ENCODE results near the gene OTUD7B. TPM values are rescaled to one million over a fixed set of nuclear protein-coding genes. Genes with fewer than 3 reads are reported as not detected.

Gene OTUD7B
- total RNA-seq, 1 donor from 2014 or later: 31.6 TPM

DNA sequence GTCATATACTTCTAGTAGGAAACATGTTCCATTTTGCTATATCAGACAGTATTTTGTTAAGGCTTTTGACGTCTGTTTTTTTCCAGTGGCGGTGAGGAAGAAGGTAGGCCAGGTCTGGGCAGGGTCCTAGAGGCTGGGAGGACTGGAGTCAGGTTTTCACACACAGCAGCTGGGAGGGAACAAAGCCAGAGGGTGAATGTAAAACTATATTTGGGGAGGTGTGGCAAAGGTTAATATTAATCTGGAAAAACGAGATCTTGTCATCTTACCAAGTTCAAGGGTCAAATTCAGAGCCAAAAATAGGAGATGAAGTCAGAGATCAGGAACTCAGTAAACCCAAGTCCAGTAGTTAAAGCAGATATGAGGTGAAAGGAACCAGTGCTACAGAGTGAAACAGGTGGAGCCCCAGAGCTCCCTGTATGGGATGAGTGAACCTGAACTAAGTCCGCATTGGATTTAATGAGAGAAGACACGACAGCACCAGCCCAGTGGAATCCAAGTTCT, 10.7 kb upstream of the OTUD7B start:
- H3K27ac Mint-ChIP-seq: peak overlapping the region; percentile 86

DNA sequence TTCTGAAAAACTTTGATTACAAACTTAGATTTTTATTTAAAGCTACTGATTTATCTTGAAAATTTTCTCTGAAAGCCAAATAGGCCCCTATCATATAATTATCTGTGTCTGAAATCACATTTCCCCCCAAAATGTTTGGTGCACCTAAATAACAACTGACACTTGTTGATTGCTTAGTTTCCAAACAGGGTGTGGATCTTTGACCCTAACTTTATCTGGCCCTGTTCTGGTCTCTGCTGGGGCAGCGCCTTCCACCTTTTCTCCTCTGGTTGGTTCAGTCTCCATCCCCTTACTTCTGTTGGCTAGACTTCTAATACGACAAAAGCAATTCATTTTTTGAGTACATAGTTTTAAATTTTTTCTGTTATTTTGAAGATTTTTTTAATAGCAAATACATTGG, 10.2 kb upstream of the OTUD7B start:
- H3K4me3 Mint-ChIP-seq: no peak overlapping the region
- no peak for TF ChIP-seq CTCF (conservative IDR thresholded peaks at IDR 0.05)
- no peaks in the 10 kb centered on the region for H3K36me3 Mint-ChIP-seq
- H3K4me1 Mint-ChIP-seq (ENCODE audit: unreplicated experiment): peaks cover 27% of the 10 kb centered on the region
- no peaks in the 10 kb centered on the region for H3K27me3 Mint-ChIP-seq
- H3K27ac Mint-ChIP-seq: peak overlapping the region; percentile 86
- DNase-seq (ENCODE audit: extremely low spot score, unreplicated experiment): no peak
- no peaks in the 10 kb centered on the region for H3K9me3 Mint-ChIP-seq

More for the DNA sequence above, 10.7 kb upstream of the OTUD7B start:
- peaks cover 23% of the 10 kb centered on the region for H3K4me1 Mint-ChIP-seq (ENCODE audit: unreplicated experiment)
- no peaks in the 10 kb centered on the region for H3K27me3 Mint-ChIP-seq
- TF ChIP-seq CTCF (conservative IDR thresholded peaks at IDR 0.05): no peak
- peak overlapping the region; percentile 29 for H3K4me3 Mint-ChIP-seq
- H3K36me3 Mint-ChIP-seq: no peaks in the 10 kb centered on the region
- H3K9me3 Mint-ChIP-seq: no peaks in the 10 kb centered on the region
- no peak for DNase-seq (ENCODE audit: extremely low spot score, unreplicated experiment)

GRCh38 chr1:150018165-150018564, 7.6 kb upstream of the OTUD7B start:
- no peaks in the 10 kb centered on the region for H3K36me3 Mint-ChIP-seq
- H3K27ac Mint-ChIP-seq: peak overlapping the region; percentile 92
- H3K4me3 Mint-ChIP-seq: no peak overlapping the region
- H3K4me1 Mint-ChIP-seq (ENCODE audit: unreplicated experiment): peaks cover 31% of the 10 kb centered on the region
- TF ChIP-seq CTCF (conservative IDR thresholded peaks at IDR 0.05): no peak
- no peaks in the 10 kb centered on the region for H3K9me3 Mint-ChIP-seq
- H3K27me3 Mint-ChIP-seq: no peaks in the 10 kb centered on the region
- DNase-seq (ENCODE audit: extremely low spot score, unreplicated experiment): no peak

DNA sequence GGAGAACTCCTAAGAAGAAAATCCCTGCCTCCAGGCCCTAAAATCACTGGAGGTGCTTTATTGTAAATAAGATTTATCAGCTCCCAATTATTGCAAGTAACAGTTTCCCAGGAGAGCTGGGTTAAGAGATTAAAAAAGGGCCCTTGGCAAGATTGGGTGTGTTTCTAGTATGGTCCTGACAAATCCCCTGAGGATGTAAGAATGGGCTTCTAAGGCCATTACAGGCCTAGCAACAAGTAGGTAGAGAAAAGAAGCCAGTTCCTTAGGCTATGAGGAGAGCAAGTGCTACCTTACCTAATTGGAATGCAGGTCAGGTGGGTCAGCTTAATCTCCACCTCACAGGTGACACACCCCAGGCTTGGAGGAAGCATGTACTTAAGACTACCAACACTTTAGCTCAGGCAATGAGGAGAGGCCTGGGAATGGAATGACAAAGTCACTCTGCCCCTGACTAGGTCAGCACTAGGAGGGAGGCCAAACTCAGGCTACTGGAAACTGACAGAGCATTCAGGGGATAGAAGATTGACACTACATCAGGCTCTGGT, 6.8 kb upstream of the OTUD7B start:
- H3K9me3 Mint-ChIP-seq: no peaks in the 10 kb centered on the region
- no peak for TF ChIP-seq CTCF (conservative IDR thresholded peaks at IDR 0.05)
- H3K4me3 Mint-ChIP-seq: peak overlapping the region; percentile 44
- peak overlapping the region; percentile 92 for H3K27ac Mint-ChIP-seq
- DNase-seq (ENCODE audit: extremely low spot score, unreplicated experiment): no peak
- no peaks in the 10 kb centered on the region for H3K36me3 Mint-ChIP-seq
- peaks cover 29% of the 10 kb centered on the region for H3K4me1 Mint-ChIP-seq (ENCODE audit: unreplicated experiment)
- no peaks in the 10 kb centered on the region for H3K27me3 Mint-ChIP-seq

DNA sequence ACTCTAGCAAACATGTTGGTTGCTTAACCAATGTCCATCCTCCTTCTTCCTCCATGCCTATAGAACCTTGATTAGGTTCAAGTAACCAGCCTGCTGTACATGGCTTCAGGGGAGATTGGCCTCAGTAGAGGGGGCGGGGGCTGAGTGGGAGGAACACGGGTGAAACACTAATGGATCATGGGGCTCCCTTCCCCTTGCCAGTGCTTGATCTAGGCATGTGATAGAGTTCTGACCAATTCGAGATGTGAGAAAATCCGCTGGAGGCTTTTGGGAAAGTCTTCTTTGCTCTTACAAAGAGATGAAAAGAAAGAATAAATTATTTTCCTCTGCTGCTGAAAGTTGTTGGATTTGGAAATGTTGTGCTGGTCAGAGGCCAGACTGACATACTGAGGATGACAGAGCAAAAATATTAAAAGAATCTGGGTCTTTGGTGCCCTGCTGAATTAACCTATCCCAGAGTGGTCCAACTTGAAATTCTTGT, 5.2 kb upstream of the OTUD7B start:
- peaks cover 21% of the 10 kb centered on the region for H3K4me1 Mint-ChIP-seq (ENCODE audit: unreplicated experiment)
- no peak for TF ChIP-seq CTCF (conservative IDR thresholded peaks at IDR 0.05)
- H3K27ac Mint-ChIP-seq: peak overlapping the region; percentile 92

More for the DNA sequence above, 5.2 kb upstream of the OTUD7B start:
- Mint-ChIP-seq H3K27me3 (no peaks in the 10 kb centered on the region), H3K9me3 (no peaks in the 10 kb centered on the region), H3K4me3 (peak overlapping the region; percentile 58), H3K36me3 (no peaks in the 10 kb centered on the region)
- no peak for DNase-seq (ENCODE audit: extremely low spot score, unreplicated experiment)

All from type B pancreatic cell (in vitro differentiated cells).